NCI-H82 (cell line): ENCODE data around the gene SYNDIG1.
A peak's percentile ranks its signal among the peaks of the same experiment; 100 is the strongest.

Experiments used
- DNase-seq: peaks from one replicate; lab custom pipeline; 2025; lab: John Stamatoyannopoulos, UW

Gene SYNDIG1

GRCh38 chr20:24472426-24472825 lies 3.0 kb downstream of the SYNDIG1 start:
- DNase-seq = no peak

- DNase-seq = no peak
These were observed 4.2 kb downstream of the SYNDIG1 start for GRCh38 chr20:24473435-24474223.

GRCh38 chr20:24477831-24478547 lies 8.6 kb downstream of the SYNDIG1 start:
- DNase-seq = no peak

GRCh38 chr20:24478584-24478983 lies 9.2 kb downstream of the SYNDIG1 start:
- no peak for DNase-seq

GRCh38 chr20:24479106-24479505 lies 9.7 kb downstream of the SYNDIG1 start:
- DNase-seq = no peak

GRCh38 chr20:24479595-24479994 lies 10.2 kb downstream of the SYNDIG1 start:
- DNase-seq = peak; percentile 24

GRCh38 chr20:24480509-24480908 lies 11.1 kb downstream of the SYNDIG1 start:
- no peak for DNase-seq

- no peak for DNase-seq
These were observed 11.7 kb downstream of the SYNDIG1 start for GRCh38 chr20:24481173-24481572.

GRCh38 chr20:24483435-24484080 lies 14.1 kb downstream of the SYNDIG1 start:
- no peak for DNase-seq

- no peak for DNase-seq
These were observed 14.6 kb downstream of the SYNDIG1 start for GRCh38 chr20:24484081-24484450.

GRCh38 chr20:24485981-24486380 lies 16.6 kb downstream of the SYNDIG1 start:
- no peak for DNase-seq

GRCh38 chr20:24487240-24487639 lies 17.8 kb downstream of the SYNDIG1 start:
- DNase-seq = no peak

GRCh38 chr20:24487648-24488047 lies 18.2 kb downstream of the SYNDIG1 start:
- DNase-seq = no peak

GRCh38 chr20:24488064-24488799 lies 18.8 kb downstream of the SYNDIG1 start:
- no peak for DNase-seq

- DNase-seq = no peak
These were observed 19.4 kb downstream of the SYNDIG1 start for GRCh38 chr20:24488800-24489175.

GRCh38 chr20:24489193-24489592 lies 19.8 kb downstream of the SYNDIG1 start:
- no peak for DNase-seq

- DNase-seq = no peak
These were observed 20.3 kb downstream of the SYNDIG1 start for GRCh38 chr20:24489631-24490260.

GRCh38 chr20:24490598-24490997 lies 21.2 kb downstream of the SYNDIG1 start:
- no peak for DNase-seq

- no peak for DNase-seq
These were observed 21.8 kb downstream of the SYNDIG1 start for GRCh38 chr20:24491041-24491756.

- peak; percentile 9 for DNase-seq
These were observed 22.7 kb downstream of the SYNDIG1 start for GRCh38 chr20:24492031-24492607.

- no peak for DNase-seq
These were observed 23.3 kb downstream of the SYNDIG1 start for GRCh38 chr20:24492698-24493097.
